Neuronal stem cell (in vitro differentiated cells): ENCODE results near the gene PDYN.

Experiments used
- DNase-seq: peaks from one replicate; pipeline ENCODE4 v3.0.0-alpha.2; 2013; ENCODE audit warnings: low spot score
- H2AFZ ChIP-seq: one replicate; pipeline ENCODE4 v1.6.1; 2013; ENCODE audit warnings: mild to moderate bottlenecking, low read length, inconsistent platforms
- H2AK5ac ChIP-seq: 2 replicates; pipeline ENCODE4 v1.6.1; 2013; ENCODE audit warnings: low read depth, mild to moderate bottlenecking, inconsistent platforms, low read length, moderate library complexity, mixed read lengths
- H2BK120ac ChIP-seq: 2 replicates; pipeline ENCODE4 v1.6.1; 2013; ENCODE audit warnings: low read depth, mild to moderate bottlenecking, inconsistent platforms, low read length, moderate library complexity, mixed read lengths
- H2BK12ac ChIP-seq: one replicate; pipeline ENCODE4 v1.6.1; 2013; ENCODE audit warnings: low read length, inconsistent platforms
- H2BK15ac ChIP-seq: 2 replicates; pipeline ENCODE4 v1.6.1; 2013; ENCODE audit warnings: mild to moderate bottlenecking, low read length, inconsistent platforms, mixed read lengths
- H2BK5ac ChIP-seq: one replicate; pipeline ENCODE4 v1.6.1; 2013; ENCODE audit warnings: inconsistent platforms, mild to moderate bottlenecking, low read length, moderate library complexity
- H3K14ac ChIP-seq: one replicate; pipeline ENCODE4 v1.6.1; 2013; ENCODE audit warnings: low read length, inconsistent platforms
- H3K18ac ChIP-seq: 2 replicates; pipeline ENCODE4 v1.6.1; 2013; ENCODE audit warnings: low read length, inconsistent platforms
- H3K23ac ChIP-seq: 2 replicates; pipeline ENCODE4 v1.6.1; 2013; ENCODE audit warnings: low read depth, mild to moderate bottlenecking, mixed read lengths, low read length, inconsistent platforms; ENCODE audit not compliant: poor library complexity
- H3K27ac ChIP-seq: replicated peaks from 3 replicates; pipeline ENCODE4 v1.5.1; 2013; ENCODE audit warnings: low read length, inconsistent platforms
- H3K27me3 ChIP-seq, 3 experiments: 2 replicates each; pipeline ENCODE4 v1.6.1; 2013; ENCODE audit warnings: low read length in 3 of 3, mild to moderate bottlenecking in 2 of 3, inconsistent platforms in 1 of 3, low read depth in 1 of 3, mixed read lengths in 1 of 3, moderate library complexity in 1 of 3; ENCODE audit not compliant: control insufficient read depth in 3 of 3, insufficient read depth in 3 of 3
- H3K36me3 ChIP-seq, 2 donors: replicated peaks in 1 of 2; 2 replicates each; pipeline ENCODE4 v1.6.1; 2013; ENCODE audit warnings: low read length in 2 of 2; ENCODE audit not compliant: control insufficient read depth in 2 of 2, insufficient read depth in 2 of 2
- H3K4ac ChIP-seq: 2 replicates; pipeline ENCODE4 v1.6.1; 2013; ENCODE audit warnings: inconsistent platforms, mild to moderate bottlenecking, low read length, moderate library complexity
- H3K4me1 ChIP-seq, 2 donors: 1 replicate in 1 of 2; 2 replicates in 1 of 2; pipeline ENCODE4 v1.6.1; 2013; ENCODE audit warnings: low read length in 2 of 2, low read depth in 1 of 2; ENCODE audit not compliant: control insufficient read depth in 2 of 2, insufficient read depth in 1 of 2
- H3K4me2 ChIP-seq: one replicate; pipeline ENCODE4 v1.6.1; 2013; ENCODE audit warnings: mild to moderate bottlenecking, low read length, inconsistent platforms; ENCODE audit not compliant: insufficient read depth, poor library complexity, severe bottlenecking
- H3K4me3 ChIP-seq, 2 donors: 2 replicates each; pipeline ENCODE4 v1.5.1; 2013; ENCODE audit warnings: low read length in 2 of 2, mild to moderate bottlenecking in 2 of 2, inconsistent platforms in 1 of 2, moderate library complexity in 1 of 2
- H3K79me1 ChIP-seq: one replicate; pipeline ENCODE4 v1.6.1; 2013; ENCODE audit warnings: low read depth, mild to moderate bottlenecking, inconsistent platforms, low read length, moderate library complexity
- H3K9ac ChIP-seq: one replicate; pipeline ENCODE4 v1.6.1; 2013; ENCODE audit warnings: mild to moderate bottlenecking, low read depth, low read length, inconsistent platforms; ENCODE audit not compliant: poor library complexity
- H3K9me3 ChIP-seq, 2 donors: replicated peaks in 1 of 2; 2 replicates each; pipeline versions ENCODE3 to v1.6.1; 2013; ENCODE audit warnings: low read length in 2 of 2, mild to moderate bottlenecking in 2 of 2, inconsistent platforms in 1 of 2, low read depth in 1 of 2, mixed read lengths in 1 of 2, moderate library complexity in 1 of 2; ENCODE audit not compliant: control insufficient read depth in 2 of 2, insufficient read depth in 1 of 2
- H4K8ac ChIP-seq: one replicate; pipeline ENCODE4 v1.6.1; 2013; ENCODE audit warnings: low read depth, mild to moderate bottlenecking, inconsistent platforms, low read length, moderate library complexity
- H4K91ac ChIP-seq: one replicate; pipeline ENCODE4 v1.6.1; 2013; ENCODE audit warnings: low read length, low read depth, mild to moderate bottlenecking, inconsistent platforms; ENCODE audit not compliant: poor library complexity
- WGBS, 2 donors: extraction: QIAGEN DNeasy Blood & Tissue Kit; methylation state at CpG; one replicate each; pipeline ENCODE4 v1.1.7; 2013; ENCODE audit warnings: missing lambda C conversion rate in 2 of 2, mixed read lengths in 1 of 2; ENCODE audit not compliant: insufficient read length in 2 of 2, insufficient replicate concordance in 1 of 2; ENCODE audit errors: extremely low coverage in 2 of 2; 5-methylcytosine and 5-hydroxymethylcytosine counted together

The PDYN gene

GRCh38 chr20:2023151-2023550 is 29.3 kb upstream of the PDYN start:
- no peaks in the 10 kb centered on the region for H3K9me3 ChIP-seq
- no peak overlapping the region for H3K9ac ChIP-seq
- H4K91ac ChIP-seq, result no peak overlapping the region
- H3K4me3 ChIP-seq, result no peak overlapping the region
- H2BK12ac ChIP-seq, result no peak overlapping the region
- no peak overlapping the region for H4K8ac ChIP-seq
- no peaks in the 10 kb centered on the region for H3K79me1 ChIP-seq
- no peaks in the 10 kb centered on the region for H3K36me3 ChIP-seq
- no peak overlapping the region for H3K14ac ChIP-seq
- H3K27me3 ChIP-seq, result peaks cover 0 to 14% (median 0%) of the 10 kb centered on the region in 3 experiments
- no peak overlapping the region for H2AK5ac ChIP-seq
- no peak overlapping the region for H3K4ac ChIP-seq
- WGBS, 2 donors, result no CpG with 5 or more reads among the region's 4 CpGs
- H2BK5ac ChIP-seq, result no peak overlapping the region
- H2AFZ ChIP-seq, result no peak overlapping the region
- H3K23ac ChIP-seq, result no peak overlapping the region
- no peak for DNase-seq
- no peak overlapping the region for H3K27ac ChIP-seq
- no peak overlapping the region for H2BK15ac ChIP-seq
- no peak overlapping the region for H3K4me2 ChIP-seq
- H2BK120ac ChIP-seq, result no peak overlapping the region
- no peaks in the 10 kb centered on the region for H3K4me1 ChIP-seq
- no peak overlapping the region for H3K18ac ChIP-seq

DNA sequence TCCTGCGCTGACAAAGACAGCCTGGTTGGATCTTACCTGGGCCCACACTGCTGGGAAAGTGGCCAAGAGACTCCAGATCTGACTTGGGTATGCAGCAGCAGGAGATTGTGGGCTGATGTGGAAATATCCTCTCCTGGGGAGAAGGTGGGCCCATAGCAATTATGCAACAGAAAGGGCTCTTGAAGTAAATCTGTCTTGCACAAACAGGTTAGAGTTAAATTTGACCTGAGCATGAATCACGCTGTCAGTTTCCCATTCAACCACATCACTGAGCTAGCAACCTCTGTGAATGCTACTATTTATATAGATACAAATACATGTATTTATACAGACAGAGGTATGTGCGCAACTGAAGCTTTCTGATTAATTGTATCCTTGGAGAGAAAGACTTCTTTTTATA is 28.3 kb upstream of the PDYN start:
- no peak overlapping the region for H2BK12ac ChIP-seq

GRCh38 chr20:2010533-2010932 is 16.7 kb upstream of the PDYN start:
- H4K8ac ChIP-seq, result no peak overlapping the region
- H3K9me3 ChIP-seq, result no peaks in the 10 kb centered on the region
- H2AFZ ChIP-seq, result no peak overlapping the region
- H3K4ac ChIP-seq, result no peak overlapping the region
- peaks cover 0 to 2% of the 10 kb centered on the region in 2 donors for H3K4me1 ChIP-seq
- no peak overlapping the region for H3K23ac ChIP-seq
- WGBS, 2 donors, result no CpG with 5 or more reads among the region's 4 CpGs
- no peak overlapping the region for H3K4me3 ChIP-seq
- H3K4me2 ChIP-seq, result no peak overlapping the region
- H3K14ac ChIP-seq, result no peak overlapping the region
- no peak for DNase-seq
- H2BK5ac ChIP-seq, result no peak overlapping the region
- no peak overlapping the region for H4K91ac ChIP-seq
- H2BK120ac ChIP-seq, result no peak overlapping the region
- no peak overlapping the region for H3K9ac ChIP-seq
- peaks cover 0 to 5% (median 0%) of the 10 kb centered on the region in 3 experiments for H3K27me3 ChIP-seq
- H3K79me1 ChIP-seq, result no peaks in the 10 kb centered on the region
- H2BK12ac ChIP-seq, result no peak overlapping the region
- no peak overlapping the region for H2AK5ac ChIP-seq
- H3K27ac ChIP-seq, result no peak overlapping the region
- no peak overlapping the region for H2BK15ac ChIP-seq
- H3K36me3 ChIP-seq, result no peaks in the 10 kb centered on the region
- H3K18ac ChIP-seq, result no peak overlapping the region

More for the DNA sequence above, 28.3 kb upstream of the PDYN start:
- no peaks in the 10 kb centered on the region for H3K79me1 ChIP-seq
- H3K9me3 ChIP-seq, result no peaks in the 10 kb centered on the region
- no peak overlapping the region for H2AFZ ChIP-seq
- no peak overlapping the region for H4K8ac ChIP-seq
- H3K18ac ChIP-seq, result no peak overlapping the region
- no peak overlapping the region for H2AK5ac ChIP-seq
- H3K4me2 ChIP-seq, result no peak overlapping the region
- H3K27me3 ChIP-seq, result peaks cover 0 to 14% (median 0%) of the 10 kb centered on the region in 3 experiments
- WGBS, 2 donors, result no CpG with 5 or more reads among the region's 3 CpGs
- H3K27ac ChIP-seq, result no peak overlapping the region
- no peak overlapping the region for H2BK15ac ChIP-seq
- no peak overlapping the region for H3K4ac ChIP-seq
- H4K91ac ChIP-seq, result no peak overlapping the region
- no peaks in the 10 kb centered on the region for H3K4me1 ChIP-seq
- no peak for DNase-seq
- no peak overlapping the region for H2BK120ac ChIP-seq
- no peak overlapping the region for H3K14ac ChIP-seq
- no peak overlapping the region for H3K4me3 ChIP-seq
- H3K36me3 ChIP-seq, result no peaks in the 10 kb centered on the region
- H2BK5ac ChIP-seq, result no peak overlapping the region
- no peak overlapping the region for H3K23ac ChIP-seq
- no peak overlapping the region for H3K9ac ChIP-seq

GRCh38 chr20:2006452-2007361 is 12.8 kb upstream of the PDYN start:
- H2BK12ac ChIP-seq, result no peak overlapping the region
- no peak overlapping the region for H3K27ac ChIP-seq
- peaks cover 0 to 2% of the 10 kb centered on the region in 2 donors for H3K4me1 ChIP-seq
- no peak overlapping the region for H3K9ac ChIP-seq
- H4K8ac ChIP-seq, result no peak overlapping the region
- WGBS, 2 donors, result no CpG with 5 or more reads among the region's 20 CpGs
- no peak overlapping the region for H2BK120ac ChIP-seq
- no peak overlapping the region for H4K91ac ChIP-seq
- H3K14ac ChIP-seq, result no peak overlapping the region
- H3K9me3 ChIP-seq, result no peaks in the 10 kb centered on the region
- H2AFZ ChIP-seq, result no peak overlapping the region
- H3K18ac ChIP-seq, result no peak overlapping the region
- H3K36me3 ChIP-seq, result no peaks in the 10 kb centered on the region
- no peak overlapping the region for H3K4me3 ChIP-seq
- peaks cover 0 to 5% (median 0%) of the 10 kb centered on the region in 3 experiments for H3K27me3 ChIP-seq
- H3K4ac ChIP-seq, result no peak overlapping the region
- H2AK5ac ChIP-seq, result no peak overlapping the region
- H2BK15ac ChIP-seq, result no peak overlapping the region
- H2BK5ac ChIP-seq, result no peak overlapping the region
- H3K23ac ChIP-seq, result no peak overlapping the region
- no peak overlapping the region for H3K4me2 ChIP-seq
- peak; percentile 61 for DNase-seq
- H3K79me1 ChIP-seq, result no peaks in the 10 kb centered on the region
